CD4-positive, CD25-positive, alpha-beta regulatory T cell (primary cell): ENCODE measurements around the gene UBE2O. TPM values are rescaled to one million over a fixed set of nuclear protein-coding genes. Genes with fewer than 3 reads are reported as not detected.

ENCODE experiments used
- ATAC-seq, 2 donors: fragments of 150-1000 bp; cut with Tn5 transposase; one replicate each; pipeline ENCODE4 v1.10.0; 2021; ENCODE audit warnings: low read depth in 2 of 2, moderate number of reproducible peaks in 2 of 2, moderate library complexity in 1 of 2
- DNase-seq, 3 donors: peaks; one replicate each; pipeline versions ENCODE4 v3.0.0 to v3.0.0-alpha.2; 2012 to 2022; ENCODE audit warnings: mixed read lengths in 1 of 3
- H3K27ac ChIP-seq: one replicate; pipeline ENCODE4 v1.7.0; 2013; ENCODE audit warnings: mild to moderate bottlenecking, low read length; ENCODE audit not compliant: insufficient read depth, poor library complexity, severe bottlenecking
- H3K27me3 ChIP-seq: one replicate; pipeline ENCODE4 v1.7.0; 2013; ENCODE audit warnings: low read length; ENCODE audit not compliant: control insufficient read depth, insufficient read depth
- H3K36me3 ChIP-seq: one replicate; pipeline ENCODE4 v1.7.0; 2013; ENCODE audit warnings: mild to moderate bottlenecking, low read length, moderate library complexity; ENCODE audit not compliant: control insufficient read depth, insufficient read depth
- H3K4me1 ChIP-seq: 2 replicates; pipeline ENCODE4 v1.7.0; 2013; ENCODE audit warnings: mild to moderate bottlenecking, low read length; ENCODE audit not compliant: insufficient read depth, control insufficient read depth, poor library complexity, severe bottlenecking
- H3K4me3 ChIP-seq: one replicate; pipeline ENCODE4 v1.7.0; 2013; ENCODE audit warnings: low read depth, mild to moderate bottlenecking, low read length, moderate library complexity
- H3K9me3 ChIP-seq, 2 experiments: 1 replicate in 1 of 2; 2 replicates in 1 of 2; pipeline ENCODE4 v1.7.0; 2013; ENCODE audit warnings: low read length in 2 of 2, mild to moderate bottlenecking in 1 of 2, moderate library complexity in 1 of 2; ENCODE audit not compliant: control insufficient read depth in 2 of 2
- H3K27ac Mint-ChIP-seq, 3 donors: one replicate each; pipeline ENCODE4 v1.8.0; 2020 to 2022; ENCODE audit warnings: mild to moderate bottlenecking in 3 of 3, mixed read lengths in 3 of 3, moderate library complexity in 2 of 3
- H3K27me3 Mint-ChIP-seq: one replicate; pipeline ENCODE4 v1.8.0; 2022; ENCODE audit warnings: mild to moderate bottlenecking, mixed read lengths
- H3K36me3 Mint-ChIP-seq: one replicate; pipeline ENCODE4 v1.8.0; 2020; ENCODE audit warnings: mixed read lengths
- H3K4me1 Mint-ChIP-seq, 4 donors: one replicate each; pipeline ENCODE4 v1.8.0; 2020 to 2022; ENCODE audit warnings: mixed read lengths in 4 of 4, mild to moderate bottlenecking in 1 of 4
- H3K4me3 Mint-ChIP-seq, 4 donors: one replicate each; pipeline ENCODE4 v1.8.0; 2020 to 2022; ENCODE audit warnings: mild to moderate bottlenecking in 4 of 4, mixed read lengths in 4 of 4, moderate library complexity in 3 of 4
- H3K9me3 Mint-ChIP-seq, 7 donors: one replicate each; pipeline ENCODE4 v1.8.0; 2020 to 2022; ENCODE audit warnings: mixed read lengths in 7 of 7, mild to moderate bottlenecking in 3 of 7, moderate library complexity in 2 of 7
- polyA plus RNA-seq, 4 donors: library from polyadenylated mRNA; unstranded; fragments of 300-500 nt; fragmentation: Illumina TruSeq; gene quantifications; one replicate each; pipeline ENCODE4 v1.2.3, GENCODE V29; 2021
- total RNA-seq: library from RNA; stranded (reverse); gene quantifications from one replicate; pipeline ENCODE4 v1.2.3, GENCODE V29; 2022

The UBE2O gene
- total and polyA plus RNA-seq, 5 donors from 2014 or later = 3.1 to 34.3 (median 6.6) TPM

- Mint-ChIP-seq H3K27me3 (peaks cover 14% of the 10 kb centered on the region), H3K4me3 (peak within 1 kb of the TSS; percentile 86 to 92 (median 86)), H3K36me3 (no peaks in the 10 kb centered on the region), H3K4me1 (peaks cover 0 to 12% (median 3%) of the 10 kb centered on the region in 4 donors), H3K27ac (peak within 1 kb of the TSS in 1 of 3 donors; percentile 23), H3K9me3 (peaks cover 0 to 1% (median 0%) of the 10 kb centered on the region in 7 donors)
- Histone ChIP-seq H3K27me3 (no peaks in the 10 kb centered on the region), H3K4me1 (peaks cover 36% of the 10 kb centered on the region), H3K4me3 (no peak within 1 kb of the TSS), H3K36me3 (no peaks in the 10 kb centered on the region), H3K27ac (no peak within 1 kb of the TSS), H3K9me3 (no peaks in the 10 kb centered on the region)
- DNase-seq = peak; percentile 23 to 75 (median 54)
- ATAC-seq = peak; percentile 54 to 57
Observed at GRCh38 chr17:76384222-76384986, 68.5 kb downstream of the UBE2O start, which contains the start of gene SPHK1. Gene SPHK1 (plus strand): TSS chr17:76384609. CDS start chr17:76385645, 1,036 bp downstream.

GRCh38 chr17:76383546-76384221 is 69.3 kb downstream of the UBE2O start:
- H3K4me3 Mint-ChIP-seq = peak overlapping the region; percentile 86 to 92 (median 86)
- H3K4me1 ChIP-seq = peaks cover 36% of the 10 kb centered on the region
- H3K27ac Mint-ChIP-seq = peak overlapping the region in 1 of 3 donors; percentile 23
- no peak overlapping the region for H3K4me3 ChIP-seq
- ATAC-seq (peak; percentile 19 to 24), DNase-seq (peak in 2 of 3 donors; percentile 39 to 69)
- no peaks in the 10 kb centered on the region for H3K36me3 ChIP-seq
- no peaks in the 10 kb centered on the region for H3K9me3 ChIP-seq
- no peaks in the 10 kb centered on the region for H3K27me3 ChIP-seq
- H3K9me3 Mint-ChIP-seq = peaks cover 0 to 1% (median 0%) of the 10 kb centered on the region in 7 donors
- H3K27ac ChIP-seq = no peak overlapping the region
- H3K4me1 Mint-ChIP-seq = peaks cover 0 to 12% (median 3%) of the 10 kb centered on the region in 4 donors
- H3K27me3 Mint-ChIP-seq = peaks cover 20% of the 10 kb centered on the region
- no peaks in the 10 kb centered on the region for H3K36me3 Mint-ChIP-seq

- Histone ChIP-seq H3K4me3 (no peak overlapping the region), H3K27ac (no peak overlapping the region), H3K9me3 (no peaks in the 10 kb centered on the region), H3K27me3 (no peaks in the 10 kb centered on the region), H3K4me1 (peaks cover 36% of the 10 kb centered on the region), H3K36me3 (no peaks in the 10 kb centered on the region)
- Mint-ChIP-seq H3K27me3 (peaks cover 23% of the 10 kb centered on the region), H3K4me1 (peaks cover 0 to 12% (median 3%) of the 10 kb centered on the region in 4 donors), H3K9me3 (peaks cover 0 to 1% (median 0%) of the 10 kb centered on the region in 7 donors), H3K36me3 (no peaks in the 10 kb centered on the region), H3K4me3 (peak overlapping the region; percentile 86 to 92 (median 88)), H3K27ac (no peak overlapping the region)
- DNase-seq (peak; percentile 11 to 82 (median 50)), ATAC-seq (peak; percentile 49 to 50)
Observed at GRCh38 chr17:76382803-76383545, 70.0 kb downstream of the UBE2O start.

GRCh38 chr17:76382351-76382802 is 70.6 kb downstream of the UBE2O start:
- peaks cover 23% of the 10 kb centered on the region for H3K27me3 Mint-ChIP-seq
- peaks cover 0 to 12% (median 3%) of the 10 kb centered on the region in 4 donors for H3K4me1 Mint-ChIP-seq
- H3K4me3 ChIP-seq = no peak overlapping the region
- H3K36me3 ChIP-seq = no peaks in the 10 kb centered on the region
- DNase-seq (no peak), ATAC-seq (no peak)
- no peak overlapping the region for H3K27ac ChIP-seq
- no peaks in the 10 kb centered on the region for H3K36me3 Mint-ChIP-seq
- peak overlapping the region in 3 of 4 donors; percentile 86 to 89 (median 86) for H3K4me3 Mint-ChIP-seq
- no peaks in the 10 kb centered on the region for H3K9me3 ChIP-seq
- H3K27me3 ChIP-seq = no peaks in the 10 kb centered on the region
- peaks cover 0 to 1% (median 0%) of the 10 kb centered on the region in 7 donors for H3K9me3 Mint-ChIP-seq
- peaks cover 36% of the 10 kb centered on the region for H3K4me1 ChIP-seq
- H3K27ac Mint-ChIP-seq = no peak overlapping the region

GRCh38 chr17:76381633-76382350 is 71.2 kb downstream of the UBE2O start:
- Histone ChIP-seq H3K4me1 (peaks cover 36% of the 10 kb centered on the region), H3K27ac (no peak overlapping the region), H3K36me3 (no peaks in the 10 kb centered on the region), H3K27me3 (no peaks in the 10 kb centered on the region), H3K4me3 (no peak overlapping the region), H3K9me3 (no peaks in the 10 kb centered on the region)
- H3K4me1 Mint-ChIP-seq = peaks cover 0 to 10% (median 3%) of the 10 kb centered on the region in 4 donors
- H3K36me3 Mint-ChIP-seq = no peaks in the 10 kb centered on the region
- peak overlapping the region in 2 of 4 donors; percentile 46 to 63 for H3K4me3 Mint-ChIP-seq
- H3K27ac Mint-ChIP-seq = no peak overlapping the region
- peaks cover 0 to 1% (median 0%) of the 10 kb centered on the region in 7 donors for H3K9me3 Mint-ChIP-seq
- DNase-seq = no peak
- no peak for ATAC-seq
- peaks cover 23% of the 10 kb centered on the region for H3K27me3 Mint-ChIP-seq

DNA sequence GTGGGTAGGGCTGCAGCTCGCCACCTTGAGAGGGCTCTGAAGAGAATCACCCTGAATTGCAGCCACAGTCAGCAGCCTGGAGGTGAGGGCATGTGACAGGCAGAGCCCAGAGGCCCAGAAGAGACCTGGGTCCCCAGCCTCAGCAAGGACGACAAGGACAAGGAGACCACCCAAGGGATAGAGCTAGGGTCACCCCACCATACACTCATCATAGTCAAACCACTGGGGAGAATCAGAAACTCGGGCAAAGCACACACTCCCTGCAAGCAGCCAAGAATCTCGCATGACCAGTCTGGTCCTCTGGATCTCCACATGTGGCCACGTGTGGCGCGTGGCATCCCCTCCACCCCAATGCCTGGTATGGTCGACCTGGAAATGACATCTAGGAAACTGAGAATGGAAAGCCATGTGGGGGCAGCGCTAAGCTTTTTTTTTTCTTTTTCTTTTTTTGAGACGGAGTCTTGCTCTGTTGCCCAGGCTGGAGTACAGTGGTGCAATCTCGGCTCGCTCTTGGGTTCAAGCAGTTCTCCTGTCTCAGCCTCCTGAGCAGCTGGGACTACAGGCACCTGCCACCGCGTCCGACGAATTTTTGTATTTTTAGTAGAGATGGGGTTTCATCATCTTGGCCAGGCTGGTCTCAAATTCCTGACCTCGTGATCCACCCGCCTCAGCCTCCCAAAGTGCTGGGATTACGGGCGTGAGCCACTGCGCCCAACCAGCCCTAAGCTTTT is 73.1 kb downstream of the UBE2O start:
- no peaks in the 10 kb centered on the region for H3K36me3 ChIP-seq
- H3K27ac ChIP-seq = no peak overlapping the region
- H3K36me3 Mint-ChIP-seq = no peaks in the 10 kb centered on the region
- H3K27me3 ChIP-seq = no peaks in the 10 kb centered on the region
- H3K4me3 Mint-ChIP-seq = peak overlapping the region in 3 of 4 donors; percentile 5 to 56 (median 33)
- peaks cover 0 to 1% (median 0%) of the 10 kb centered on the region in 7 donors for H3K9me3 Mint-ChIP-seq
- H3K9me3 ChIP-seq = no peaks in the 10 kb centered on the region
- H3K4me1 ChIP-seq = peaks cover 22% of the 10 kb centered on the region
- H3K27me3 Mint-ChIP-seq = peaks cover 23% of the 10 kb centered on the region
- no peak overlapping the region for H3K27ac Mint-ChIP-seq
- ATAC-seq = no peak
- DNase-seq = no peak
- no peak overlapping the region for H3K4me3 ChIP-seq
- H3K4me1 Mint-ChIP-seq = peaks cover 0 to 6% (median under 1%) of the 10 kb centered on the region in 4 donors
